GM23248 (cell line): ENCODE measurements around the gene GTF3C2. TPM values are rescaled to one million over a fixed set of nuclear protein-coding genes. Genes with fewer than 3 reads are reported as not detected.
"Not testable (repeated sequence)": the region's sequence is repeated elsewhere in the genome, so short reads cannot be mapped to it uniquely, and the experiment has no call there.

Experiments used
- DNase-seq: peaks from one replicate; pipeline ENCODE4 v3.0.0-alpha.2; 2015
- H2AFZ ChIP-seq: fragments of 200-600 bp; sonication (generic); 2 replicates; pipeline ENCODE4 v1.6.1; 2016; ENCODE audit warnings: antibody characterized with exemption
- H3F3A ChIP-seq: fragments of 200-600 bp; sonication (generic); 2 replicates; pipeline ENCODE4 v1.6.1; 2016; ENCODE audit warnings: mild to moderate bottlenecking, antibody characterized with exemption, mixed run types; ENCODE audit not compliant: insufficient read depth
- H3K27ac ChIP-seq: fragments of 200-600 bp; sonication (generic); 2 replicates; pipeline ENCODE4 v1.5.1; 2016; ENCODE audit warnings: mild to moderate bottlenecking
- H3K27me3 ChIP-seq: fragments of 200-600 bp; sonication (generic); replicated peaks from 2 replicates; pipeline ENCODE4 v1.6.1; 2016; ENCODE audit warnings: mild to moderate bottlenecking; ENCODE audit not compliant: insufficient read depth
- H3K36me3 ChIP-seq: fragments of 200-600 bp; sonication (generic); 2 replicates; pipeline ENCODE4 v1.6.1; 2016; ENCODE audit warnings: low read depth, mild to moderate bottlenecking
- H3K4me1 ChIP-seq: fragments of 200-600 bp; sonication (generic); 2 replicates; pipeline ENCODE4 v1.6.1; 2016; ENCODE audit warnings: mild to moderate bottlenecking; ENCODE audit not compliant: insufficient read depth
- H3K4me2 ChIP-seq: fragments of 200-600 bp; sonication (generic); one replicate; pipeline ENCODE4 v1.6.1; 2016; ENCODE audit warnings: mild to moderate bottlenecking; ENCODE audit not compliant: unreplicated experiment
- H3K4me3 ChIP-seq: fragments of 200-600 bp; sonication (generic); 2 replicates; pipeline ENCODE4 v1.5.1; 2016; ENCODE audit warnings: mild to moderate bottlenecking
- H3K79me2 ChIP-seq: fragments of 200-600 bp; sonication (generic); 2 replicates; pipeline ENCODE4 v1.6.1; 2016; ENCODE audit warnings: mild to moderate bottlenecking; ENCODE audit not compliant: insufficient read depth
- H3K9ac ChIP-seq: fragments of 200-600 bp; sonication (generic); 2 replicates; pipeline ENCODE4 v1.6.1; 2016; ENCODE audit warnings: mild to moderate bottlenecking
- H3K9me2 ChIP-seq: fragments of 200-600 bp; sonication (generic); 2 replicates; pipeline ENCODE4 v1.6.1; 2016; ENCODE audit warnings: mixed run types, mild to moderate bottlenecking, moderate library complexity; ENCODE audit not compliant: insufficient read depth
- H3K9me3 ChIP-seq: fragments of 200-600 bp; sonication (generic); one replicate; pipeline ENCODE4 v1.6.1; 2017; ENCODE audit warnings: low read depth
- H4K20me1 ChIP-seq: fragments of 200-600 bp; sonication (generic); 2 replicates; pipeline ENCODE4 v1.6.0; 2016; ENCODE audit not compliant: insufficient read depth
- EZH2 ChIP-seq: fragments of 200-600 bp; sonication (generic); IDR thresholded peaks from 2 replicates; pipeline ENCODE4 v1.6.1; 2018; ENCODE audit warnings: antibody characterized with exemption, mild to moderate bottlenecking; ENCODE audit not compliant: insufficient read depth, poor library complexity, severe bottlenecking
- EZH2phosphoT487 ChIP-seq: fragments of 200-600 bp; sonication (generic); IDR thresholded peaks from 2 replicates; pipeline ENCODE4 v1.6.1; 2018; ENCODE audit warnings: antibody characterized with exemption, moderate library complexity, mild to moderate bottlenecking, low read depth; ENCODE audit not compliant: insufficient read depth
- WGBS, 2 experiments: methylation state at CpG; one replicate each; pipeline ENCODE4 v1.1.6; 2015 to 2017; ENCODE audit warnings: low lambda C conversion rate in 2 of 2, low coverage in 1 of 2; ENCODE audit errors: missing lambda C conversion rate in 2 of 2; 5-methylcytosine and 5-hydroxymethylcytosine counted together
- in situ Hi-C: fragments of 300-500 bp; cut with MboI; formaldehyde crosslinking; loops from 2 replicates; pipeline ENCODE4 v1.15.0; 2020
- polyA plus RNA-seq: library from polyadenylated mRNA; unstranded; fragments of >200 nt; fragmentation: Nextera tagmentation; extraction: Ambion mirVana; gene quantifications from 2 replicates; pipeline ENCODE4 v1.2.1, GENCODE V29; 2016
- total RNA-seq: library from RNA; depleted of rRNA; stranded (reverse); fragments of >200 nt; shearing (Covaris generic); gene quantifications from 2 replicates; pipeline ENCODE4 v1.2.3, GENCODE V29; 2014

The GTF3C2 gene
- total and polyA plus RNA-seq, 2 experiments from 2014 or later, result 22.6 to 26.4 TPM

DNA sequence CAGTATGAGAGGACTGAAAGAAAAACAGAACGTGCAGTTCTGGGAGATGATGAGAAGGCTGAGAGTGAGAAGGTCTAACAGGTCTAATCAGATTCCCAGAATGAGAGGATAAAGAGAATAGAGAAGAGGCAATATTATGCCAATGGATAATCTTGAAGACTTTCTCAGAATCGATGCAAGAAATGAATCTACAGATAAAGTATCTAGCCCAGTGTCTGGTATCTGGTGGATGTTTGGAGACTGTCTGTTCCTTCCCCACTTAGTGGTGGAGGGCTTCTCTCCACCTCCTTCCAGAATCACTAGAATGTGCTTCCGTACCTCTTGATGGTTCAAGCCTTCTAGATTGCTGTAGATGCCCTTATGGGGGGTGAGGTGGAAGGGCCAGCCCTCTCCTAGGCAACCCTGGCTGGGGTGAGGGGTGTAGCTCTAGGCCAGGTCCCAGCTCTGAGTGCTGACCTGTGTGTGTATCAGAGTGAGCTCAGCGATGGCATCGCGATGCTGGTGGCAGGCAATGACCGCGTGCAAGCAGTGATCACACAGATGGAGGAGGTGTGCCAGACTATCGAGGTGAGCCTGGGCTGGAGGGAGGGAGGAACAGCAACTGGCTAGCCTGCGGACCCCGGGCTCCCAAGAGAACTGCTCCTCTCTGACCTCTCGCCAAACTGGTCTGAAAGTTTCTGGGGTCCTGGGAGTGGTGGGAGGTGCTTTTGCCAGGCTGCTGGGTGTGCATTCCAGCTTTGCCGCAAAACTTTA is 51.9 kb downstream of the GTF3C2 start:
- H3K79me2 ChIP-seq, result no peaks in the 10 kb centered on the region
- H3K4me3 ChIP-seq, result no peak overlapping the region
- no peaks in the 10 kb centered on the region for H3K9me2 ChIP-seq
- no peak overlapping the region for H3K9ac ChIP-seq
- H3K4me2 ChIP-seq, result no peak overlapping the region
- H3K4me1 ChIP-seq, result 0 out of 2 replicates have a peak, but pooled peaks cover 4% of the 10 kb centered on the region
- in situ Hi-C loops, result no loop called here
- no peak overlapping the region for H3K27ac ChIP-seq
- 69 to 75% methylated on average over 13 of the region's 13 CpGs for WGBS, 2 experiments
- no peaks in the 10 kb centered on the region for H3F3A ChIP-seq
- TF ChIP-seq EZH2phosphoT487 (no peak), EZH2 (no peak)
- no peaks in the 10 kb centered on the region for H4K20me1 ChIP-seq
- H3K27me3 ChIP-seq, result peaks cover 20% of the 10 kb centered on the region
- H3K36me3 ChIP-seq, result no peaks in the 10 kb centered on the region; the same call in 1 of the 2 replicates
- no peak overlapping the region for H2AFZ ChIP-seq
- DNase-seq, result no peak
- no peaks in the 10 kb centered on the region for H3K9me3 ChIP-seq

DNA sequence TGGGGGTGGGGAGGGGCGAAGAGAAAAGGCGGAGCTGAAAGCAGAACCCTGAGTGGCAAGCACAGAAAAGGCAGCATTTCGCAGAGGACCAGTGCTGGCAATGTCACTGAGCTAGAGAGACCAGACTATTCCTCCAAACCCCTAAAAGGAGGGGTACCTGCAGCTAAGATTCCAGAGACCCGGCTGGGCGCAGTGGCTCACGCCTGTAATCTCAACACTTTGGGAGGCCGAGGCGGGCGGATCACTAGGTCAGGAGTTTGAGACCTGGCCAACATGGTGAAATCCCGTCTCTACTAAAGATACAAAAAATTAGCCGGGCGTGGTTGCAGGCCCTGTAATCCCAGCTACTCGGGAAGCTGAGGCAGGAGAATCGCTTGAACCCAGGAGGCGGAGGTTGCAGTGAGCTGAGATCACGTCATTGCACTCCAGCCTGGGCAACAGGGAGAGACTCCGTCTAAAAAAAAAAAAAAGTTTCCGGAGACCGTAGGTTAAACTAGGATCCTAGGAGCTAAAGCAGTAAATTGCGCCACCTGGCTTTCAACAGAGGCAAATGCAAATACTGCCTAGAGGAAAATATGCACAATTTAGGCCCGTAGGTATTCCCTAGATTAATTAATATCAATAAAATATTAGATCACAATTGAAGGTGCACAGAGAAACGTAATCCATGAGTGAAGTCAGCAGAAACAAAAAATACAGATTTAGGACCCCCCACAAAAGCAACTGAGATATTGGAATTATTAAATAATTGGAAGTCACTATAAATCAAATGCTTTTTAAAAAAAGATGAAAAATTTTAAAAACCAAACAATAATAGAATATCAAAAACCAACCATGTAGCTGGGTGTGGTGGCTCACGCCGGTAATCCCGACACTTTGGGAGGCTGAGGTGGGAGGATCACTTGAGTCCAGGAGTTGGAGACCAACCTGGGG is 53.2 kb downstream of the GTF3C2 start:
- TF ChIP-seq EZH2phosphoT487, result no peak
- no peak for TF ChIP-seq EZH2
- Histone ChIP-seq H3F3A (no peaks in the 10 kb centered on the region), H2AFZ (peak overlapping the region; percentile 81), H3K27me3 (peaks cover 20% of the 10 kb centered on the region), H3K9me3 (no peaks in the 10 kb centered on the region), H3K4me2 (peak overlapping the region; percentile 69), H3K79me2 (no peaks in the 10 kb centered on the region), H3K36me3 (no peaks in the 10 kb centered on the region), H3K9ac (peak overlapping the region; percentile 22), H4K20me1 (no peaks in the 10 kb centered on the region), H3K9me2 (no peaks in the 10 kb centered on the region), H3K4me3 (peak overlapping the region; percentile 51), H3K4me1 (0 out of 2 replicates have a peak, but pooled peaks cover 4% of the 10 kb centered on the region), H3K27ac (no peak overlapping the region)
- 12 to 15% methylated on average over 24 to 25 of the region's 25 CpGs for WGBS, 2 experiments
- in situ Hi-C loops, result no loop called here
- peak; percentile 88 for DNase-seq

DNA sequence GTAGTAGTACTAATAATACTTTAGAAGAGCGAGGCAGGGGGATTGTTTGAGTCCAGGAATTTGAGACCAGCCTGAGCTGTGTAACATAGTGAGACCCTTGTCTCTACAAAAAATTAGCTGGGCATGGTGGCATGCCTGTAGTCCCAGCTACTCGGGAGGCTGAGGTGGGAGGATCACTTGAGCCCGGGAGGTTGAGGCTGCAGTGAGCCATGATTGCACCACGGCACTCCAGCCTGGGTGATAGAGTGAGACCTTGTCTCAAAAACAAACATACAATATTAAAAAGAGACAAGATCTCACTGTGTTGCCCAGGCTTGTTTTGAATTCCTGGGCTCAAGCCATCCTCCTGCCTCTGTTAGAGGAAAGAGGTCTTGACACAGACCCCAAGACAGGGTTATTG is 56.0 kb downstream of the GTF3C2 start:
- H3K27ac ChIP-seq, H3K9me2 ChIP-seq, H3K4me3 ChIP-seq, DNase-seq, H3F3A ChIP-seq, in situ Hi-C loops, H2AFZ ChIP-seq, H3K9ac ChIP-seq, H3K27me3 ChIP-seq, H4K20me1 ChIP-seq, H3K9me3 ChIP-seq, H3K79me2 ChIP-seq, H3K36me3 ChIP-seq, H3K4me2 ChIP-seq, H3K4me1 ChIP-seq: not testable (repeated sequence)
- WGBS, 2 experiments, result 51 to 59% methylated on average over 4 of the region's 4 CpGs

DNA sequence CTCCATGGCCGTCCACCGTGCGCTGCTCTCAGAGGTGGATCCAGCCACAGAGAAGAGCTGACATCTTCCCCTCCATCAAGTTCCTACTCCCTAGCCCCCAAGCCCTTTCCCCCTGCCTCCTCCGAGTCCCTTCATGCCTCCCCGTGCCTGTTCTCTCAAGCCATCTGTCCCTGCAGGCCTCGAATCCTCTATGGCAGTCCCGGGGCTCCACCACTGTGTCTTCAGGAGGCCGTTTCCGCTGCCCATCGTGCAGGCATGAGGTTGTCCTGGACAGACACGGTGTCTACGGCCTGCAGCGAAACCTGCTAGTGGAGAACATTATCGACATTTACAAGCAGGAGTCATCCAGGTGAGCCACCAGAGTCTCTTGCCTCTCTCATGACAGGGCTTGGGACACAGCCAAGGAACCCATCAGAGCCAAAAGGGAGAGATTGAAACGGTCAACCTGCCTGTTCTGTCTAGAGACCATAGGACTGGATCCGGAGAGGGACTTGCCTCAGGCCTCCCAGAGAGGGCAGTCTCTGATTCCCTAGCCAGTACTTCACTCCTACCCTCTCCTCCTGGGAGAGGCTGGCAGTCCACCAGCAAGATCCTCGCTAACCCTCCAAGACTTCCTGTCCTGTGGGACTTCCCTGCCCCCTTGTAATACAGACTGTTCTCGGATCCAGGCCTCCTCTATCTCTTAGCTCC is 58.0 kb downstream of the GTF3C2 start:
- WGBS, 2 experiments, result 71 to 78% methylated on average over 16 to 18 of the region's 18 CpGs
- H3K9me3 ChIP-seq, result no peaks in the 10 kb centered on the region
- no peak overlapping the region for H3K4me2 ChIP-seq
- no peak for TF ChIP-seq EZH2phosphoT487
- H3F3A ChIP-seq, result peaks cover 8% of the 10 kb centered on the region
- no peak overlapping the region for H3K27ac ChIP-seq
- H2AFZ ChIP-seq, result no peak overlapping the region
- in situ Hi-C loops, result no loop called here
- H3K9me2 ChIP-seq, result no peaks in the 10 kb centered on the region
- H3K36me3 ChIP-seq, result no peaks in the 10 kb centered on the region
- DNase-seq, result no peak
- H3K4me1 ChIP-seq, result peaks cover 3% of the 10 kb centered on the region
- H3K27me3 ChIP-seq, result 0 out of 2 replicates have a peak, but pooled peaks cover 3% of the 10 kb centered on the region
- no peaks in the 10 kb centered on the region for H3K79me2 ChIP-seq
- H3K4me3 ChIP-seq, result no peak overlapping the region
- H3K9ac ChIP-seq, result no peak overlapping the region
- H4K20me1 ChIP-seq, result no peaks in the 10 kb centered on the region
